HG03159 (cell line): ENCODE data around the gene MRPS21.

Experiments used
- ATAC-seq: cut with Tn5 transposase; IDR thresholded peaks from one replicate; pipeline ENCODE4 v1.9.1; 2021; ENCODE audit warnings: mild to moderate bottlenecking, moderate library complexity; ENCODE audit not compliant: unreplicated experiment

MRPS21 gene

GRCh38 chr1:150293433-150294253 lies at the start of gene MRPS21:
Gene MRPS21 (plus strand): TSS chr1:150293861. CDS start chr1:150294367, 506 bp downstream.
- peak; percentile 98 for ATAC-seq

- no peak for ATAC-seq
These were observed 43.7 kb upstream of the MRPS21 start for GRCh38 chr1:150249936-150250335.

GRCh38 chr1:150256198-150256553 lies 37.5 kb upstream of the MRPS21 start:
- no peak for ATAC-seq

GRCh38 chr1:150256554-150257341 lies 36.9 kb upstream of the MRPS21 start:
- ATAC-seq = no peak

GRCh38 chr1:150257624-150258585 lies 35.8 kb upstream of the MRPS21 start, which contains the start of gene CA14:
Gene CA14 (plus strand): TSS chr1:150257774. CDS start chr1:150258129, 355 bp downstream.
- ATAC-seq = no peak

- ATAC-seq = no peak
These were observed 34.4 kb upstream of the MRPS21 start for GRCh38 chr1:150259217-150259616.

- ATAC-seq = no peak
These were observed 33.6 kb upstream of the MRPS21 start for GRCh38 chr1:150259758-150260669.

- ATAC-seq = no peak
These were observed 32.3 kb upstream of the MRPS21 start for GRCh38 chr1:150261367-150261766.

GRCh38 chr1:150262388-150263320 lies 31.0 kb upstream of the MRPS21 start:
- ATAC-seq = no peak

- no peak for ATAC-seq
These were observed 30.1 kb upstream of the MRPS21 start for GRCh38 chr1:150263549-150263948.

GRCh38 chr1:150267896-150268295 lies 25.8 kb upstream of the MRPS21 start:
- ATAC-seq = no peak

GRCh38 chr1:150268340-150268704 lies 25.3 kb upstream of the MRPS21 start:
- ATAC-seq = peak; percentile 27

GRCh38 chr1:150268705-150269403 lies 24.8 kb upstream of the MRPS21 start, which contains the start of gene APH1A:
Gene APH1A (minus strand): TSS chr1:150269016. CDS start chr1:150268810, 206 bp downstream.
- peak; percentile 85 for ATAC-seq

- no peak for ATAC-seq
These were observed 24.2 kb upstream of the MRPS21 start for GRCh38 chr1:150269451-150269850.

GRCh38 chr1:150271291-150271959 lies 22.2 kb upstream of the MRPS21 start:
- no peak for ATAC-seq

- no peak for ATAC-seq
These were observed 20.4 kb upstream of the MRPS21 start for GRCh38 chr1:150273311-150273710.

- ATAC-seq = no peak
These were observed 13.4 kb upstream of the MRPS21 start for GRCh38 chr1:150280138-150280707.
